ENCODE data around the gene CERS5.
"Not testable (repeated sequence)": the region's sequence is repeated elsewhere in the genome, so short reads cannot be mapped to it uniquely, and the experiment has no call there.

The CERS5 gene

GRCh38 chr12:50100561-50100960, 66.6 kb downstream of the CERS5 start:
- DNase-seq = no peak

- no peak for DNase-seq
Measured at GRCh38 chr12:50099302-50100008, 67.7 kb downstream of the CERS5 start.

GRCh38 chr12:50097952-50098351, 69.2 kb downstream of the CERS5 start:
- DNase-seq = no peak

GRCh38 chr12:50090391-50090790, 76.8 kb downstream of the CERS5 start:
- no peak for DNase-seq

- DNase-seq = no peak
Measured at GRCh38 chr12:50089730-50090129, 77.4 kb downstream of the CERS5 start.

- no peak for DNase-seq
Measured at GRCh38 chr12:50088577-50089335, 78.4 kb downstream of the CERS5 start.

GRCh38 chr12:50087995-50088394, 79.2 kb downstream of the CERS5 start:
- no peak for DNase-seq

- DNase-seq = no peak
Measured at GRCh38 chr12:50087151-50087550, 80.0 kb downstream of the CERS5 start.

GRCh38 chr12:50086148-50086547, 81.0 kb downstream of the CERS5 start:
- DNase-seq = no peak

GRCh38 chr12:50085615-50086072, 81.5 kb downstream of the CERS5 start:
- DNase-seq = peak; percentile 62

- DNase-seq = peak; percentile 90
Measured at GRCh38 chr12:50084775-50085614, 82.2 kb downstream of the CERS5 start, which contains the start of gene SMARCD1. Gene SMARCD1 (plus strand): TSS chr12:50085342. CDS start chr12:50085370, 28 bp downstream.

GRCh38 chr12:50084409-50084774, 82.8 kb downstream of the CERS5 start:
- DNase-seq = not testable (repeated sequence)

GRCh38 chr12:50083301-50083700, 83.9 kb downstream of the CERS5 start:
- no peak for DNase-seq

- DNase-seq = no peak
Measured at GRCh38 chr12:50082644-50083043, 84.5 kb downstream of the CERS5 start.

- DNase-seq = no peak
Measured at GRCh38 chr12:50081096-50081808, 85.9 kb downstream of the CERS5 start.

- DNase-seq = no peak
Measured at GRCh38 chr12:50079771-50080170, 87.4 kb downstream of the CERS5 start.
